Smooth muscle cell (in vitro differentiated cells): Measurements from ENCODE around the gene EPS8. TPM values are rescaled to one million over a fixed set of nuclear protein-coding genes. Genes with fewer than 3 reads are reported as not detected.

Experiments used
- DNase-seq: peaks from one replicate; lab custom pipeline; 2025; ENCODE audit not compliant: unreplicated experiment; lab: John Stamatoyannopoulos, UW
- H2AFZ ChIP-seq: fragments of 200-600 bp; sonication (generic); 2 replicates; pipeline ENCODE4 v1.6.0; 2016; ENCODE audit warnings: antibody characterized with exemption, low read depth, mild to moderate bottlenecking
- H3F3A ChIP-seq: fragments of 200-600 bp; sonication (generic); 2 replicates; pipeline ENCODE4 v1.6.0; 2017; ENCODE audit warnings: antibody characterized with exemption, low read depth
- H3K27ac ChIP-seq: fragments of 200-600 bp; sonication (generic); 2 replicates; pipeline ENCODE4 v1.5.1; 2016; ENCODE audit warnings: low read depth, mild to moderate bottlenecking
- H3K27me3 ChIP-seq: fragments of 200-600 bp; sonication (generic); 2 replicates; pipeline ENCODE4 v1.6.1; 2016; ENCODE audit warnings: low read depth, mild to moderate bottlenecking
- H3K36me3 ChIP-seq: fragments of 200-600 bp; sonication (generic); 2 replicates; pipeline ENCODE4 v1.5.1; 2016; ENCODE audit warnings: low read depth
- H3K4me1 ChIP-seq: fragments of 200-600 bp; sonication (generic); 2 replicates; pipeline ENCODE4 v1.5.1; 2016; ENCODE audit warnings: low read depth
- H3K4me2 ChIP-seq: fragments of 200-600 bp; sonication (generic); 2 replicates; pipeline ENCODE4 v1.6.0; 2016; ENCODE audit warnings: mild to moderate bottlenecking
- H3K4me3 ChIP-seq: fragments of 200-600 bp; sonication (generic); 2 replicates; pipeline ENCODE4 v1.5.1; 2016; ENCODE audit warnings: mild to moderate bottlenecking
- H3K79me2 ChIP-seq: fragments of 200-600 bp; sonication (generic); 2 replicates; pipeline ENCODE4 v1.6.0; 2016; ENCODE audit warnings: low read depth, mild to moderate bottlenecking
- H3K9ac ChIP-seq: fragments of 200-600 bp; sonication (generic); 2 replicates; pipeline ENCODE4 v1.6.0; 2016; ENCODE audit warnings: low read depth
- H3K9me3 ChIP-seq: fragments of 200-600 bp; sonication (generic); replicated peaks from 2 replicates; pipeline ENCODE4 v1.5.1; 2016; ENCODE audit warnings: low read depth
- H4K20me1 ChIP-seq: fragments of 200-600 bp; sonication (generic); 2 replicates; pipeline ENCODE4 v1.6.0; 2016; ENCODE audit warnings: low read depth
- WGBS: methylation state at CpG from one replicate; pipeline ENCODE4 v1.1.7; 2016; ENCODE audit warnings: low lambda C conversion rate; 5-methylcytosine and 5-hydroxymethylcytosine counted together
- polyA plus RNA-seq: library from polyadenylated mRNA; unstranded; fragments of >200 nt; fragmentation: Nextera tagmentation; extraction: Ambion mirVana; gene quantifications from 2 replicates; pipeline ENCODE4 v1.2.1, GENCODE V29; 2016
- total RNA-seq: library from RNA; depleted of rRNA; stranded (reverse); fragments of >200 nt; gene quantifications from 2 replicates; pipeline ENCODE4 v1.2.3, GENCODE V29; 2014
- TF ChIP-seq, protein P1 (sequence below): fragments of 200-600 bp; sonication (generic); IDR thresholded peaks from 2 replicates; pipeline ENCODE4 v1.5.1; 2017; ENCODE audit warnings: borderline replicate concordance, mild to moderate bottlenecking, antibody characterized with exemption; ENCODE audit not compliant: insufficient read depth, poor library complexity, severe bottlenecking

Gene EPS8
- total and polyA plus RNA-seq, 2 experiments from 2014 or later, result 27.5 to 68.3 TPM

DNA sequence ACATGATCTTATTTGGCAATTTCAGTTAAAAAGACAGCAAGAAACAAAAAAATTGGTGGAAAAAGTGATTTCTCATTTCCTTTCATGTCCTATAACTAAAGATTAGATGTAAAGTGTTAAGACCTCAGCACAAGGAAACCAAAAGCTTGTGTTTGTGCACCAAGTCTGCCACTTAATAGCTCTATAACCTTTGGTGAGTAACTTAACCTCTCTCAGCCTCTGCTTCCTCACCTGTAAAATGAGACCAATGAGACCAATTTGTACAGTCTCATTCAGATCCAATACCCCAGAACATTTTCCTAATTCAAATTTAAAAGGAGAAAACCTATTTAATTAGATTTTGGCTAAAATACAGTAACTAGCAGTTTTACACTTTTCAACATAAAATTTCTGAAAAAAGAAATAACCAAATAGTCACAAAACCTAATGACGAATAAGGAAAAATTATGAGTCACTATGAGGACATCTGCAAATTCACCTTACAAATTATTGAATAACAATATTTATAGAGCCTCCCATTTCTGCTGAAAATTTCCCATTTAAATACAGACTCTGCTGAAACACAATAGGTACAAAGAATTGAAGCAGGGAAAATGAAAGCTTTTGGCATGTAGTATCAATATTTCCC, 71.1 kb downstream of the EPS8 start:
- H3K4me2 ChIP-seq, result no peak overlapping the region

DNA sequence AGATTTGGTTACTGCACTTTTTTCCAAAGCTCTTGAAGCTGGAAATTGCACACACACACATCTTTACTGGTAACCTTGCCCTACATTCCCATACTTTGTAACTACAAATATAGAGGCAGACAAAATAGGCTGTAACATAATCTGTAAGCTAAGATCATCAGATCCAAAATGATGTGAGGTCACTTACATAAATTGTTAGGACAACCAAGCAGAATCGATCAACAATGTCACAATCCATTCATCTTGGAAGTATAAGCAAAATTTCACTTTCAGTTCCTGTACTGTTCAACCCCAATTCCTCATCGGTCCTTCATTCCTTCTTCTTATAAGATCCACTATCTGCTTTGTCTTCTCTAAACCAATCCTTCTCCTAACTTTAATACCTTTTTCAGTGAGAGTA, 72.6 kb downstream of the EPS8 start:
- Histone ChIP-seq H3K27me3 (no peaks in the 10 kb centered on the region), H3K9ac (no peak overlapping the region), H3F3A (peaks cover 7% of the 10 kb centered on the region), H3K79me2 (peaks cover 42% of the 10 kb centered on the region), H3K27ac (no peak overlapping the region), H3K9me3 (no peaks in the 10 kb centered on the region), H3K4me3 (no peak overlapping the region), H3K4me1 (peaks cover 6% of the 10 kb centered on the region), H3K4me2 (no peak overlapping the region), H4K20me1 (no peaks in the 10 kb centered on the region), H3K36me3 (peaks cover 5% of the 10 kb centered on the region), H2AFZ (no peak overlapping the region)
- no peak for DNase-seq
- 98% methylated on average over 2 of the region's 2 CpGs for WGBS
- TF ChIP-seq, protein P1, sequence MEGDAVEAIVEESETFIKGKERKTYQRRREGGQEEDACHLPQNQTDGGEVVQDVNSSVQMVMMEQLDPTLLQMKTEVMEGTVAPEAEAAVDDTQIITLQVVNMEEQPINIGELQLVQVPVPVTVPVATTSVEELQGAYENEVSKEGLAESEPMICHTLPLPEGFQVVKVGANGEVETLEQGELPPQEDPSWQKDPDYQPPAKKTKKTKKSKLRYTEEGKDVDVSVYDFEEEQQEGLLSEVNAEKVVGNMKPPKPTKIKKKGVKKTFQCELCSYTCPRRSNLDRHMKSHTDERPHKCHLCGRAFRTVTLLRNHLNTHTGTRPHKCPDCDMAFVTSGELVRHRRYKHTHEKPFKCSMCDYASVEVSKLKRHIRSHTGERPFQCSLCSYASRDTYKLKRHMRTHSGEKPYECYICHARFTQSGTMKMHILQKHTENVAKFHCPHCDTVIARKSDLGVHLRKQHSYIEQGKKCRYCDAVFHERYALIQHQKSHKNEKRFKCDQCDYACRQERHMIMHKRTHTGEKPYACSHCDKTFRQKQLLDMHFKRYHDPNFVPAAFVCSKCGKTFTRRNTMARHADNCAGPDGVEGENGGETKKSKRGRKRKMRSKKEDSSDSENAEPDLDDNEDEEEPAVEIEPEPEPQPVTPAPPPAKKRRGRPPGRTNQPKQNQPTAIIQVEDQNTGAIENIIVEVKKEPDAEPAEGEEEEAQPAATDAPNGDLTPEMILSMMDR, result no peak

More for the DNA sequence above, 71.1 kb downstream of the EPS8 start:
- no peaks in the 10 kb centered on the region for H3K27me3 ChIP-seq
- peaks cover 7% of the 10 kb centered on the region for H3F3A ChIP-seq
- peaks cover 48% of the 10 kb centered on the region for H3K79me2 ChIP-seq
- no peak for DNase-seq
- peaks cover 6% of the 10 kb centered on the region for H3K4me1 ChIP-seq
- peaks cover 4% of the 10 kb centered on the region for H3K36me3 ChIP-seq
- WGBS, result 95% methylated on average over 1 of the region's 1 CpG
- H4K20me1 ChIP-seq, result no peaks in the 10 kb centered on the region
- TF ChIP-seq, protein P1, result no peak
- H3K9ac ChIP-seq, result no peak overlapping the region
- no peak overlapping the region for H3K4me3 ChIP-seq
- H3K27ac ChIP-seq, result no peak overlapping the region
- no peaks in the 10 kb centered on the region for H3K9me3 ChIP-seq
- H2AFZ ChIP-seq, result no peak overlapping the region

DNA sequence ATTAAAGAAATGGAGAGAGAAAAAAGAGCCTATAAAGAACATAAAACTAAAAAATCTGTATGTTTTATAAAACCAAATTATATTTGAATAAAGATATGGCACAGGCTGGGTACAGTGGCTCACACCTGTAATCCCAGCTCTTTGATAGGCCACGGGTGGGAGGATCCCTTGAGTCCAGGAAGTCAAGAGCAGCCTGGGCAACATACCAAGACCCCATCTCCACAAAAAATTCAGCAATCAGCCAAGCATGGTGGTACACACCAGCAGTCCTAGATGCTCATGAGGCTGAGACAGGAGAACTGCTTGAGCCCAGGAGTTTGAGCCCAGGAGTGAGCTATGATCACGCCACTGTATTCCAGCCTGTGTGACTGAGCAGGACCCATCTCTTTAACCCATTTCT, 74.9 kb downstream of the EPS8 start:
- TF ChIP-seq, protein P1, result no peak
- no peak overlapping the region for H3K27ac ChIP-seq

More for the DNA sequence above, 74.9 kb downstream of the EPS8 start:
- Histone ChIP-seq H3K4me1 (peaks cover 10% of the 10 kb centered on the region), H3K27me3 (no peaks in the 10 kb centered on the region), H3K79me2 (peaks cover 46% of the 10 kb centered on the region), H3K9me3 (no peaks in the 10 kb centered on the region), H3K4me2 (no peak overlapping the region), H3K4me3 (no peak overlapping the region), H4K20me1 (no peaks in the 10 kb centered on the region), H3K36me3 (peaks cover 5% of the 10 kb centered on the region), H3K9ac (no peak overlapping the region), H3F3A (no peaks in the 10 kb centered on the region), H2AFZ (no peak overlapping the region)
- no peak for DNase-seq
- 90% methylated on average over 2 of the region's 2 CpGs for WGBS
